Measurements from ENCODE around the gene NAMPT.

Gene NAMPT

DNA sequence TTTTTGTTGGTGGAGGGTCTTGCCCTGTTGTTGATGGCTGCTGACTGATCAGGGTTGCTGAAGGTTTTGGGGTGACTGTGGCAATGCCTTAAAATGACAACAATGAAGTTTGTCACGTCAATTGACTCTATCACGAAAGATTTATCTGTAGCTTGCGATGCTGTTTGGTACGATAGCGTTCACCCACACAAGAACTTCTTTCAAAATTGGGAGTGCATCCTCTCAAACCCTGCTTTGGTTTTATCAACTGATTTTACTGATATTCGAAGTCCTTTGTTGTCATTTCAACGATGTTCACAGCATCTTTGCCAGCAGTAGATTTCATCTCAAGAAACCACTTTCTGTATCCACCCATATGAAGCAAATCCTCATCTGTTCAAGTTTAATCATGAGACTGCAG is 26.0 kb downstream of the NAMPT start:
- Histone ChIP-seq H3K79me2 (ENCODE audit: control insufficient read depth, low read length) (no peaks in the 10 kb centered on the region), H3K9me3 (ENCODE audit: control insufficient read depth, insufficient read depth, low read length) (no peaks in the 10 kb centered on the region), H3K9me2 (replicated peaks; ENCODE audit: control insufficient read depth, low read length) (no peaks in the 10 kb centered on the region), H3K27me3 (ENCODE audit: control insufficient read depth, low read length) (no peaks in the 10 kb centered on the region), H3F3A (ENCODE audit: control insufficient read depth, insufficient read depth) (no peaks in the 10 kb centered on the region), H3K36me3 (ENCODE audit: control insufficient read depth, low read length) (peaks cover 95% of the 10 kb centered on the region), H4K20me1 (ENCODE audit: control insufficient read depth, insufficient read depth, low read depth, low read length) (no peaks in the 10 kb centered on the region), H3K27ac (ENCODE audit: low read depth, low read length) (no peak overlapping the region), H3K4me2 (ENCODE audit: low read length) (no peak overlapping the region), H3K4me3 (ENCODE audit: low read length) (no peak overlapping the region), H3K4me1 (ENCODE audit: control insufficient read depth, low read length) (no peaks in the 10 kb centered on the region)
- TF ChIP-seq CTCF (IDR thresholded peaks at IDR 0.05; ENCODE audit: low read depth, low read length, poor library complexity, severe bottlenecking) (no peak), EZH2phosphoT487 (IDR thresholded peaks at IDR 0.05; ENCODE audit: borderline replicate concordance, low read length) (no peak)

DNA sequence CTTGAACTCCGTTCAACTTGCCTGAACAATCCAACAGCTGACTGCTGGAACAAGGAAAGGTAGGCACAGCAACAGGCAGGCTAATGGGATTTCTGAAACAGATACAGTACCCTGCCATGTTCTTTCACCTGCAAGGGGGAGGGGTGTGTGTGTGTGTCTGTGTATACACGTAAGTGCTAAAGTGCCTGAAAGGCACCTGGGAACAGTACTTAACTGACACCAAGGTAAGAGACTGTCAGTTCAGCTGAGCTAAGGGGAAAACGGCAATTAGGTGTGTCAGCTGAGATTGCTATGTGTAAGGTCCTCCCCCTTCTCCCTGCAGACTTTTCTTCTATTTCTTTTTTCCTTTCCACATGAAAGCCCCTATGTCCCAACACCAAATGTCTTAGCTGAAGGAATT is 27.0 kb downstream of the NAMPT start:
- no peaks in the 10 kb centered on the region for H3K9me2 ChIP-seq (replicated peaks; ENCODE audit: control insufficient read depth, low read length)
- H3K27ac ChIP-seq (ENCODE audit: low read depth, low read length): no peak overlapping the region
- no peak overlapping the region for H3K4me3 ChIP-seq (ENCODE audit: low read length)
- H3K36me3 ChIP-seq (ENCODE audit: control insufficient read depth, low read length): peaks cover 95% of the 10 kb centered on the region
- H3K79me2 ChIP-seq (ENCODE audit: control insufficient read depth, low read length): no peaks in the 10 kb centered on the region
- no peak overlapping the region for H3K4me2 ChIP-seq (ENCODE audit: low read length)
- H3K27me3 ChIP-seq (ENCODE audit: control insufficient read depth, low read length): no peaks in the 10 kb centered on the region
- no peaks in the 10 kb centered on the region for H3F3A ChIP-seq (ENCODE audit: control insufficient read depth, insufficient read depth)
- no peaks in the 10 kb centered on the region for H3K9me3 ChIP-seq (ENCODE audit: control insufficient read depth, insufficient read depth, low read length)
- no peaks in the 10 kb centered on the region for H3K4me1 ChIP-seq (ENCODE audit: control insufficient read depth, low read length)
- H4K20me1 ChIP-seq (ENCODE audit: control insufficient read depth, insufficient read depth, low read depth, low read length): no peaks in the 10 kb centered on the region
- TF ChIP-seq CTCF (IDR thresholded peaks at IDR 0.05; ENCODE audit: low read depth, low read length, poor library complexity, severe bottlenecking) (no peak), EZH2phosphoT487 (IDR thresholded peaks at IDR 0.05; ENCODE audit: borderline replicate concordance, low read length) (no peak)

- Histone ChIP-seq H3K4me3 (ENCODE audit: low read length) (no peak overlapping the region), H4K20me1 (ENCODE audit: control insufficient read depth, insufficient read depth, low read depth, low read length) (no peaks in the 10 kb centered on the region), H3K27me3 (ENCODE audit: control insufficient read depth, low read length) (no peaks in the 10 kb centered on the region), H3K27ac (ENCODE audit: low read depth, low read length) (no peak overlapping the region), H3K9me2 (replicated peaks; ENCODE audit: control insufficient read depth, low read length) (no peaks in the 10 kb centered on the region), H3K36me3 (ENCODE audit: control insufficient read depth, low read length) (peaks cover 98% of the 10 kb centered on the region), H3F3A (ENCODE audit: control insufficient read depth, insufficient read depth) (no peaks in the 10 kb centered on the region), H3K4me2 (ENCODE audit: low read length) (no peak overlapping the region), H3K9me3 (ENCODE audit: control insufficient read depth, insufficient read depth, low read length) (no peaks in the 10 kb centered on the region), H3K4me1 (ENCODE audit: control insufficient read depth, low read length) (no peaks in the 10 kb centered on the region), H3K79me2 (ENCODE audit: control insufficient read depth, low read length) (no peaks in the 10 kb centered on the region)
- no peak for TF ChIP-seq CTCF (IDR thresholded peaks at IDR 0.05; ENCODE audit: low read depth, low read length, poor library complexity, severe bottlenecking)
- no peak for TF ChIP-seq EZH2phosphoT487 (IDR thresholded peaks at IDR 0.05; ENCODE audit: borderline replicate concordance, low read length)
Observed at GRCh38 chr7:106256144-106256543, 28.6 kb downstream of the NAMPT start.

DNA sequence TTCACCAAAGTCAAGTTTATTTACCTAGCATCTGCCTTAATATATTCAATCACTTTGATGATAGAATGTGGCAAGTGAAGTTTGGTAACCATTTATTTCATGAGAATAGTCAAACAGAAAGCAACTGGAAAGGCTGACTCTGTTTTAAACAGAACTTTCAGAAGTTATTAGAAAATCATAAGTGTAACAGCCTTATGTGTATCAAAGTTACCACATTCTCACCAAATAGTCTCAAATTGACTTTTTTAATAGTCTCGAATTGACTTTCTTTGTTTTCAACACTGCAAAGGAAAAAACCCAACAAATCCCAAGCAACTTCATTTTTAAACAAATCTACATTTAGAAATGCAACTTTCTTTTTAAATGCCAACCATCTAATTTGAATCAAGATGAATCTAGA is 29.5 kb downstream of the NAMPT start:
- Histone ChIP-seq H3K4me2 (ENCODE audit: low read length) (no peak overlapping the region), H3K9me3 (ENCODE audit: control insufficient read depth, insufficient read depth, low read length) (no peaks in the 10 kb centered on the region), H4K20me1 (ENCODE audit: control insufficient read depth, insufficient read depth, low read depth, low read length) (no peaks in the 10 kb centered on the region), H3F3A (ENCODE audit: control insufficient read depth, insufficient read depth) (no peaks in the 10 kb centered on the region), H3K9me2 (replicated peaks; ENCODE audit: control insufficient read depth, low read length) (no peaks in the 10 kb centered on the region), H3K36me3 (ENCODE audit: control insufficient read depth, low read length) (peaks cover 92% of the 10 kb centered on the region), H3K27me3 (ENCODE audit: control insufficient read depth, low read length) (no peaks in the 10 kb centered on the region), H3K79me2 (ENCODE audit: control insufficient read depth, low read length) (no peaks in the 10 kb centered on the region), H3K4me1 (ENCODE audit: control insufficient read depth, low read length) (no peaks in the 10 kb centered on the region), H3K27ac (ENCODE audit: low read depth, low read length) (no peak overlapping the region), H3K4me3 (ENCODE audit: low read length) (no peak overlapping the region)
- TF ChIP-seq CTCF (IDR thresholded peaks at IDR 0.05; ENCODE audit: low read depth, low read length, poor library complexity, severe bottlenecking) (no peak), EZH2phosphoT487 (IDR thresholded peaks at IDR 0.05; ENCODE audit: borderline replicate concordance, low read length) (no peak)
